Subcutaneous adipose tissue (tissue), 4 donors: ENCODE data around the gene PTGDS. TPM values are rescaled to one million over a fixed set of nuclear protein-coding genes. Genes with fewer than 3 reads are reported as not detected.

Source experiments
- CTCF ChIP-seq: fragments of 450-650 bp; IDR thresholded peaks from one replicate; pipeline ENCODE4 v1.5.1; 2016; ENCODE audit warnings: low read depth, mild to moderate bottlenecking, control low read depth, antibody characterized with exemption, moderate library complexity
- total RNA-seq, 4 donors: library from RNA; depleted of rRNA; stranded (reverse); fragments of >200 nt; gene quantifications; one replicate each; pipeline ENCODE4 v1.1.0, GENCODE V29; 2016

Gene PTGDS
- total RNA-seq, 4 donors from 2014 or later: 15.5 to 57.3 (median 26.8) TPM

DNA sequence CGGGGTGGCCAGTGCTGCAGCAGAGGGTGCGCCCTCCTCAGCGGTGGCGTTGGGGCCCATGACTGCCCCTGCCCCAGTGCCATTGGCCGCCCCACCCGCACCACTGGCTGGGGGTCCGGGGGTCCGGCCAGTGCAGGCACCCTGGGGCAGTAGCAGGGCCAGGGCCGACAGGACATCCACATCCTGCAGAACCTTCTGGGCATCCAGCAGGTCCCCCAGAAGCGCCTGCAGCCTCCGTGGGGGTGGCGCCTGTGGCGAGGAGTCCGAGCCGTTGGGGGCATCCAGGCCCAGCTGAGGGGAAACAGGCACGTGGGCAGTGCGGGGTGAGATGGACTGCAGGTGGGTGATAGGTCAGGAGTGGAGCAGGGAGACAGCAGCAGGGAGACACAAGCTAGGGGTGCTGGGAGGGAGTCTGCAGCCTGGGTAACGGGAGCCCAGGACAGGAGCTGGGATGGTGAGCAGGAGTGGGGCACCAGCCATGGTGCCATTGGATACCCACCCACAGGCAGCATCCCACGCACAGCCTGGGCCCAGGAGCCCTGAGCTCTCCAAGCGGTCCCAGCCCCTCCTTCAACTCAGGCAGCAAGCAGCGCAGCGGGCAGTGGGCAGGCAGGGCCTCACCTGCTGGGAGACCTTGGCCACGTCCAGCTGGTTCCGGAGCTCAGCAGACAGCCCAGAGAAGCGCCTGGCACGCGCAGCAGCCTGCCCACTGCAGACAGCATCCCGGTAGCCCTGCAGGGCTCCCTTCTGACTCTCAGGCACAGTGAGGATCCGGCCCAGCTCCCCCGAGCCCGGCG lies 43.7 kb downstream of the PTGDS start:
- no peak for TF ChIP-seq CTCF

DNA sequence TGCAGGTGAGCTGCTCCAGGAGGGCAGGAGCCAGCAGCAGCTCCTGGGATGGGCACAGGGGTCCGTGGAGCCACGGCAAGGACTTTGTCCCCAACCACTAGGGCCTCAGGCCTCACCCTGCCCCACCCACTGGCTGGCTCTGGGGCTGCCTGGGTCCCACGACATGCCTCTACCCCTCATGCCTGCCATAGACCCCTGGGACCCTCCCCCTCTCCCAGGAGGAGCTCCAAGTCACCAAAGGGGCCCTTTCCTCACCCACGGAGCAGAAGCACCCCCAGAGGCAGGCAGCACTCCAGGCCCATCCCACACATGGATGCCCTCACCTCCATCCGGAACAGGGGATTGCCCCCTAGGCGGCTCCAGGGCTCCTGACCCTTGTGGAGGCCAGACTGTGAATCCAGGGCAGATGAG lies 44.3 kb downstream of the PTGDS start:
- TF ChIP-seq CTCF: no peak

GRCh38 chr9:137021979-137022661 lies 44.8 kb downstream of the PTGDS start:
- no peak for TF ChIP-seq CTCF

DNA sequence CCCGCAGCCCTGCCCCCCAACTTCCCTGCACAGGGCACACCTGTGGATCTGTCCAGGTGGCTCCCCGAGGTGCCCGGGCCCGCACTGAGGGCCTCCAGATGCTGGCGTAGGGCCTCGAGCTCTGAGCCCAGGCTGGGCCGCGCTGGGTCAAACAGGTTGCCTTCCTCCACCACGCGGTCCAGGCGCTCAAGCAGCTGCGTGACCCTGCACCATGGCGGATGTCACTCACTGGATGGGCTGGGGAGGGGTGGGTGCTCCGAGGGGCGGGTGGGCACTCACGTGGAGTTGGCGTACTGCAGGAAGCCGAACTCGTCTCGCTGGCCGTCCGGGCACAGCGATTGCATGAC lies 45.3 kb downstream of the PTGDS start:
- no peak for TF ChIP-seq CTCF

DNA sequence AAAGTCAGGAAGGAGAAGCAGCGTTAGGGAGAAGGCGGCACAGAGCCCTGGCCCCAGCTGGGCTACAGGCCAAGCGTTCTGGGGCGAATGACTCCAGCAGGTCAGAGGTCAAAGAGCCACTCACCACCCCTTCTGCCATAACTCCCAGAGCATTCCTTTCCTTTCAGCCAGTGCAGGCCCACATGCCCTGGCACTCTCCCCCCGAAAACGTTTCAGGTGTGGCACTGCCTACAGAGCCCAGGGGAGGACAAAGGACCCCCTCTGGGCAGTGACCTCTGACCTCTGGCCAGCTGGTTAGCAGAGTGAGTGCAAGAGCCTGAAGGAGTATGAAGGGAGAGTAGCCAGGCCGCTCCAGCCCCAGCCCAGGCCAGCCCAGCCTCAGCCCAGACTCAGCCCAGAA lies 45.9 kb downstream of the PTGDS start:
- TF ChIP-seq CTCF: no peak

DNA sequence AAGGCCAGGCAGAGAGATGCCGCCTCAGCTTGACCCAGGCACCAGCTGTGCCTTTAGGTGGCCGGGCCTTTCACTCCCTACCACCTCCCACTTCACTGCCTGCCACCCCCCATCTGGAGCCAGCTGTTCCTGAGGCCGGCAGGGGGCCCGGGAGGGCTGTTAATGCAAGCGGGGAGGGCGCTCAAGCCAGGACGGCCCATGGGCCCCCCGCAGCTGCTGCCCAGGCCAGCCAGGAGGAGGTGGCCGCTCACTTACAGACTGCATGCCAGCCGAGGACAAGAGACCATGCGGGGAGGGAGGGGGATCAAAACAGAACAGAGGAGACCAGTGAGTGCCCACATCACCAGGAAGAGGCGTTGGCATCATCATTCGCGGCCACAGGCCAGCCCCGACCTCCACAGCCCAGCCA lies 46.3 kb downstream of the PTGDS start:
- TF ChIP-seq CTCF: no peak

- TF ChIP-seq CTCF: no peak
These were observed 48.2 kb downstream of the PTGDS start for GRCh38 chr9:137025517-137025966.
